Right renal cortex interstitium (tissue), 3 donors: ENCODE data around the gene SERPINF2. TPM values are rescaled to one million over a fixed set of nuclear protein-coding genes. Genes with fewer than 3 reads are reported as not detected.
"Not testable (repeated sequence)": the region's sequence is repeated elsewhere in the genome, so short reads cannot be mapped to it uniquely, and the experiment has no call there.

Experiments used
- DNase-seq, 3 donors: peaks; one replicate each; pipeline ENCODE4 v3.0.0-alpha.2; 2013; ENCODE audit warnings: low read depth in 3 of 3, low spot score in 2 of 3
- polyA plus RNA-seq, 3 donors: library from polyadenylated mRNA; unstranded; fragments of 120-200 nt; gene quantifications; one replicate each; pipeline ENCODE4 v1.2.1, GENCODE V29; 2013; ENCODE audit not compliant: insufficient read length in 3 of 3

The SERPINF2 gene
- polyA plus RNA-seq, 3 donors = 68.0 to 90.0 (median 73.3) TPM

DNA sequence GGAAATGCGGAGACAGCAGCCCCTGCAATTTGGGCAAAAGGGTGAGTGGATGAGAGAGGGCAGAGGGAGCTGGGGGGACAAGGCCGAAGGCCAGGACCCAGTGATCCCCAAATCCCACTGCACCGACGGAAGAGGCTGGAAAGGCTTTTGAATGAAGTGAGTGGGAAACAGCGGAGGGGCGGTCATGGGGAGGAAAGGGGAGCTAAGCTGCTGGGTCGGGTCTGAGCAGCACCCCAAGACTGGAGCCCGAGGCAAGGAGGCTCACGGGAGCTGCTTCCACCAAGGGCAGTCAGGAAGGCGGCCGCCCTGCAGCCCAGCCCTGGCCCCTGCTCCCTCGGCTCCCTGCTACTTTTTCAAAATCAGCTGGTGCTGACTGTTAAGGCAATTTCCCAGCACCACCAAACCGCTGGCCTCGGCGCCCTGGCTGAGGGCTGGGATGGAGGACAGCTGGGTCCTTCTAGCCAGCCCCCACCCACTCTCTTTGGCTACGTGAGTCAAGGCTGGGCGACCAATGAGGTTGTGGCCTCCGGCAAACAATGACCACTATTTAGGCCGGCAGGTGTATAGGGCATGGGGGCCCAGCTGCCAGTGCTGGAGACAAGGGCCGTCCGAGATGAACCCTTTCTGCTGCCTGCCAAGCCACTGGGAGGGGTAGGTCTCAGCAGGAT, 19.7 kb downstream of the SERPINF2 start:
- DNase-seq = no peak

DNA sequence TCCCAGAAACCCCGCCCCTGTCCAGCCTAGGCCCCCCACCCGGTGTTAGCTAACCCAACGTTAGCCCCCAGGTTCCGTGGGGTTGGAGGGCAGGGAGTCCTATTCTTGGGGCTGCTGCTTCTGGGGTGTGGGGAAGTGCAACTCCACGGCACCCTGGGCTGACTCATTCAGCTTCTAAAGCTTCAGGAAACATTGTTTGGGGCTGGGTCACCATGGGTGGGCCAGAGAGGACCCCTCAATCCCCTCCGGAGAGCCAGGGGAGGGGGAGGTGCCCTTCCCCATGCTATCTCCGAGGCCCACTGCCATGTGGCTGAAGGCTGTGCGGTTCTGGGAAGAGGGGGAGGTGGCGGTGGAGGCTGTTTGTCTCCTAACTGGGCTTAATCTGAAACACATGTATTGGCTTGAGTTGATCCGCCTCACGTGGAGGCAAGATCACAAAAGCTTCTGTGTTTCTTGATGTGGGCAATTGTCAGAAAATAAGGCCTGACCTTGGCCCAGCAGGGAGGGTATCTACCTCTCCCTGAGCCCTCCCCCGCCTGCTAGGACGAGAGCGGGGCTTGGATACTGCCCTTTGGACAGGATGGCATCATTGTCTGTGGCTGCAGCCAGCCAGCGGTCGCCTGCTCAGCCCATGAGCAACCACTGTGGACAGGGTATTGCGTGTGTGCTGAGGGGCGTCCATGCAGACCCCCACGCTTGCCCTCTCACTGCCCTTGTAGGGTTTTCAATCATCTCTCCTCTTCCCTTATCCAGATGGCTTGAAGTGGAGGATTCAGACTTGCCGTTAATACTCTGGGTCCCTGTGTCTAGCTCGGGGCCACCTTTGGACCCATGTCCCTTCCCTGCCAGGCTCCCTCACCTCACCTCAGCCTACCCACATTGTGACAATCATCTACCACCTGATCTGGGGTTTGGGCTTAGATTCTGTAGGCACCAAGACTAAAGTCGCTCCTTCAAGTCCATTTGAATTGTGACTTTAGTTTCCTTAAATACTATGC, 20.5 kb downstream of the SERPINF2 start:
- DNase-seq = no peak

GRCh38 chr17:1764284-1764683, 21.6 kb downstream of the SERPINF2 start:
- no peak for DNase-seq

GRCh38 chr17:1764705-1765104, 22.0 kb downstream of the SERPINF2 start:
- DNase-seq = not testable (repeated sequence)

- no peak for DNase-seq
Observed at GRCh38 chr17:1765576-1765975, 22.9 kb downstream of the SERPINF2 start.

- DNase-seq = no peak
Observed at GRCh38 chr17:1766382-1767135, 23.9 kb downstream of the SERPINF2 start.

DNA sequence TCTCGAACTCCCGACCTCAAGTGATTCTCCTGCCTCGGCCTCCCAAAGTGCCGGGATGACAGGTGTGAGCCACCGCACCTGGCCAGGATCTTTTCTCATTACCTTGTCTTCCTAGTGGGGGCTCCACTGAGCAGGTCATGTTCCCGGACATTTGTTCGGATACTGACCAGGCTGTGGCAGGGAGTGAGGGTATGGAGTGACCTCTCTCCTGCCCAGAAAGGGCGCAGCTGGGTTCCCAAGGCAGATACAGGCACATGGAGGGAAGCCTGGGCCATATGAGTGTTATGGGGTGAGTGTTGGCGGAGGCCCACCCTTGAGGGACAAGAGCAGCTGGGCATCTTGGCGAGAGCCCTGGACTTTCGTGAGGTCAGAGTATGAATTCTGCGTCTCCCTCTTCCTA, 24.7 kb downstream of the SERPINF2 start:
- no peak for DNase-seq

DNA sequence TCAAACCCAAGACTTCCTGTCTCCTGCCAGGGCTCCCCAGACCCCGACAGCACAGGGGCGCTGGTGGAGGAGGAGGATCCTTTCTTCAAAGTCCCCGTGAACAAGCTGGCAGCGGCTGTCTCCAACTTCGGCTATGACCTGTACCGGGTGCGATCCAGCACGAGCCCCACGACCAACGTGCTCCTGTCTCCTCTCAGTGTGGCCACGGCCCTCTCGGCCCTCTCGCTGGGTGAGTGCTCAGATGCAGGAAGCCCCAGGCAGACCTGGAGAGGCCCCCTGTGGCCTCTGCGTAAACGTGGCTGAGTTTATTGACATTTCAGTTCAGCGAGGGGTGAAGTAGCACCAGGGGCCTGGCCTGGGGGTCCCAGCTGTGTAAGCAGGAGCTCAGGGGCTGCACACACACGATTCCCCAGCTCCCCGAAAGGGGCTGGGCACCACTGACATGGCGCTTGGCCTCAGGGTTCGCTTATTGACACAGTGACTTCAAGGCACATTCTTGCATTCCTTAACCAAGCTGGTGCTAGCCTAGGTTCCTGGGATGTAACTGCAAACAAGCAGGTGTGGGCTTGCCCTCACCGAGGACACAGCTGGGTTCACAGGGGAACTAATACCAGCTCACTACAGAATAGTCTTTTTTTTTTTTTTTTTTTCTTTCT, 27.3 kb downstream of the SERPINF2 start:
- DNase-seq = no peak

DNA sequence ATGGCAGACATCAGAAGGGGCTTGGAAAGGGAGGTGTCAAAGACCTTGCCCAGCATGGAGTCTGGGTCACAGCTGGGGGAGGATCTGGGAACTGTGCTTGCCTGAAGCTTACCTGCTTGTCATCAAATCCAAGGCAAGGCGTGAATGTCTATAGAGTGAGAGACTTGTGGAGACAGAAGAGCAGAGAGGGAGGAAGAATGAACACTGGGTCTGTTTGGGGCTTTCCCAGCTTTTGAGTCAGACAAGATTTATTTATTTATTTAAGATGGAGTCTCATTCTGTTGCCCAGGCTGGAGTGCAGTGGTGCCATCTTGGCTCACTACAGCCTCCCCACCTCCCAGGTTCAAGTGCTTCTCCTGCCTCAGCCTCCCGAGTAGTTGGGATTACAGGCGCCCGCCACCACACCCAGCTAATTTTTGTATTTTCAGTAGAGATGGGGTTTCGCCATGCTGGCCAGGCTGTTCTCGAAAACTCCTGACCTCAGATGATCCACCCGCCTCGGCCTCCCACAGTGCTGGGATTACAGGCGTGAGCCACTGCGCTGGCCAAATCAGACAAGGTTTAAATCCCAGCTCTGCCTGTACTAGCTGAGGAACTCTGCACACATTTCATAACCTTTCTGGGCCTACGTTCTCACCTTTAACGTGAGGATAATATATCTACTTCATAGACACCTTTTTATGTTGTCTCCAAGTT, 30.5 kb downstream of the SERPINF2 start:
- DNase-seq = not testable (repeated sequence)

DNA sequence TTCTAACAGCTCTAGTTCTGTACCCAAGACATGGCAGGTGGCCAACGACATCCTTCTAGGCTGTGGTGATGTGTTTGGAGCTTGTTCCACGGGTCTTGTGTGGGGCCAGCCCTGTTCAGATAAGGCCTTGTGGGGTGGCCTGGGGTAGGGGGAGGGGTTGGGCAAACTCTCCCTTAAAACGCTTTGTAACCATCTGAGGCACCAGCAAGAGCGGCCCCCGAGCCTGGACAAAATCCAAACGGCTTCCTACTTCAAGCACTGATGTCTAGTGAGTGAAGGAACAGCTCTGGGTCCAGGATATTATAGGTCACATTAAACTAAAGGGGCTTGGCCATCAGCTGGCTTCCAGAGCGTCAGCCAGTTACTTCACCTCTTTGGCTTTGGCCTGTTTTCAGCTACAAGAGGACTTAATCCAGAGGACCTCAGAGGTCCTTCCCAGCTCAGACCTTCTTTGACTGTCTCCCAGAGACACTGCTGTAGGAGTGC, 31.1 kb downstream of the SERPINF2 start:
- no peak for DNase-seq

- DNase-seq = no peak
Observed at GRCh38 chr17:1774390-1775176, 31.9 kb downstream of the SERPINF2 start.

DNA sequence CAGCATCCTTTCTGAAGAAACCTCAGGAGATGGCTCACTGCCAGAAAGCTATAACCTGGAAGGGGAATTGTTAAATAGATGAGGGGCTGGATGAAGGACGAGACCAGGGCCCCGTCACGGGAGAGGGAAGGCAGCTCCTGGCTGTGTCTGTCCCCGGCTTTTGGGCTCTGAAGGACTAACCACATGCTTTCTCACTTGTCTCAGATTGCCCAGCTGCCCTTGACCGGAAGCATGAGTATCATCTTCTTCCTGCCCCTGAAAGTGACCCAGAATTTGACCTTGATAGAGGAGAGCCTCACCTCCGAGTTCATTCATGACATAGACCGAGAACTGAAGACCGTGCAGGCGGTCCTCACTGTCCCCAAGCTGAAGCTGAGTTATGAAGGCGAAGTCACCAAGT, 33.7 kb downstream of the SERPINF2 start:
- no peak for DNase-seq

- no peak for DNase-seq
Observed at GRCh38 chr17:1776857-1777256, 34.2 kb downstream of the SERPINF2 start.

DNA sequence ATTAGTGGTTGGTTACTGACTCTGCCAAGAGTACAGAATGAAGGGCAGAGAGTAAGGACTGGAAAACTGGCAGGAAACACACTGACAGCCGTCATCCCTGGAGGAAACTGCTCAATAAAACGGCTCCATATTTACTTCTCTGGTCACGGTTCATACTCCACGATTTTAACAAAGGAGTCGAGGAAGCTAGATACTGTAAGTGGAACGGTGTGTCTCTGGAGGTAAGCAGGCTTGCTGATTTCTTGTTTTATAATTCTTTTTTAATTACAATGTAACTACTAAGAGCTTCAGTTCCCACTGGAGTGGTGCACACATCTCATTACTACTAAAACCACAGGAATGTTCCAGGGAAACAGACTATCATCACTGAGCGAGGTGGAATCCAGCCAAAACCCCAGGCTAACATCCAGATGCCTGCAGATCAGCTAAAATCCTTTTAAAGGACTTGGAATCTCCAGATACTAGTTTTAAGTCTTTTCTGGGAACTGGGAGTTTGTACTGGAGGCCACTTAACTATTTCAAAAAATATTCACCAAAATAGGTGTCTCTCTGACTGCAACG, 37.0 kb downstream of the SERPINF2 start:
- no peak for DNase-seq

GRCh38 chr17:1782171-1782567, 39.5 kb downstream of the SERPINF2 start:
- no peak for DNase-seq

DNA sequence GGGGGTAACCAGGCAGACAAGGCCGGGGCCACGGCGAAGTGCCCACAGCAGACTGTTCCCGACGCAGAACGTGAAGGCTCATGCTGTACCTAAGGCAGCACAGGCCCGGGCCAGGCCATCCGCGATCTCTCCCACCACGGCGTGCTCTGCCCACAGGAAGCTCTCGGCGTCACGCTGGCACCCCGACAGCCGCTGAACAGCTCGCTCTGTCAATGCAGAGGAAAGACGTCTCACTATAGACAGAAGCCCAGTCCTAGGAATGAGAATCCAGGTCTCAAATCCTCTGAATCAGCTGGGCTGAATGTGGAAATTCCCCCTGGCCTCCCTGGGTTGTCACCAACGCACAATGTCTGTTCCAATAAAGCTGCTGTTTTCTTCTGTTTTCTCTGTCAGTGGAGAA, 40.6 kb downstream of the SERPINF2 start:
- no peak for DNase-seq

DNA sequence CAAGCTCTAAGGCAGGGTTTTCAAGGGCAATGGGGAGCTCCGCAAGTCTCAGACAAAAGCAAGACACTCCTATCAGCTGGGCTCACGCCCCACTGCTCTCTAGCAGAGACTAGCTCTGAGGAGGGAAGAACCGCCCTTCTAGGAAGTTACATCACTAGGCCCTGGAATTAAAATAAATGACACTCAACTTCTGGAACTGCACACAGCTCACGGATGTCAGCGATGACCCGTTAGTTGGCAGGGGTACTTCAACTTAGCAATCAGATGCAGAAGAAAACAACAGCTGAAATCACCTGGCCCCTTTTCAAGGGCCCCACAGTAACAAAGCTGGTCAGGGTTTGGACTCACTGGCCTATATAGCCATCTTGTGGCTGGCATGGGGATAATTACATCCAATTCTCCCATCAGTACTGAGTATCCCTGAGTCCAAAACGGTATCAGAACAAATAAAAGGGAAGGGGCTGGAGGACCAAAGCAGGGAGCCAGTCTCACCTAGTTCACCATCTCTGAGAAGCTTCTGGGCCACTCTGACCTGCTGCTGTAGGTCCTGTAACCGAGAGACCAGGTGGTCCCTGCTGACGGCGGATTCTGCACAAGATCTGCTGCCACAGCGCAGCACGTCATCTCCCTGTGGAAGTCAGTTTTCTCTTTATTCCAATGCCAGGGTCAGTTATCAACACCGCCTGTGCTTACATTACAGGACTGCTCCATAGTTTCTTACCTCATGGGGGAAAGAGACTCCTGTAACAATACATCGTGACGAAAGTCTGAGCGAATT, 41.4 kb downstream of the SERPINF2 start:
- DNase-seq = no peak

DNA sequence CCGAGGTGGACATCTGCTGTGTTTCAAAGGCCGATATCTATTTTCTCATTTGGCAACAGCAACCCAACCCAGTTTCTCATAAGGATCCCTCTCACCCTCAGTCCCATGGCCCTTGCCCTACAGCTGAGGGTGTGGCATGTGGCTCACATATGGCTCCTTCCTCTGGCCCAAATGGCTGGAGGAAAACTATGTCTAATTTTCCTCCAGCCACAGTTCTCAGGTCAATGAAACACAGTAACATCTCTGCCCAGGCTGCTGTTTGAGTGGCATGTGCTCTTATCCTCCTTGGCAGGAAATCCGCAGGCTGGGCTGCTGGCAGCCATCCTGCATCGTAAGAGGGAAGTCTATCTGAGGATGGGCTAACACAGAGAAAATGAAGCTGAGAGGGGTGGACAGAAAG, 43.3 kb downstream of the SERPINF2 start:
- no peak for DNase-seq
